NB4 (cell line): ENCODE measurements around the gene CNGB1.

ENCODE experiments used
- TF ChIP-seq, protein P1 (sequence below): IDR thresholded peaks from one replicate; pipeline ENCODE4 v1.5.1; 2012; ENCODE audit warnings: low read depth, low read length
- TF ChIP-seq, protein P2 (sequence below): IDR thresholded peaks from 2 replicates; pipeline ENCODE4 v1.6.1; 2011; ENCODE audit warnings: low read depth, low read length

DNA sequence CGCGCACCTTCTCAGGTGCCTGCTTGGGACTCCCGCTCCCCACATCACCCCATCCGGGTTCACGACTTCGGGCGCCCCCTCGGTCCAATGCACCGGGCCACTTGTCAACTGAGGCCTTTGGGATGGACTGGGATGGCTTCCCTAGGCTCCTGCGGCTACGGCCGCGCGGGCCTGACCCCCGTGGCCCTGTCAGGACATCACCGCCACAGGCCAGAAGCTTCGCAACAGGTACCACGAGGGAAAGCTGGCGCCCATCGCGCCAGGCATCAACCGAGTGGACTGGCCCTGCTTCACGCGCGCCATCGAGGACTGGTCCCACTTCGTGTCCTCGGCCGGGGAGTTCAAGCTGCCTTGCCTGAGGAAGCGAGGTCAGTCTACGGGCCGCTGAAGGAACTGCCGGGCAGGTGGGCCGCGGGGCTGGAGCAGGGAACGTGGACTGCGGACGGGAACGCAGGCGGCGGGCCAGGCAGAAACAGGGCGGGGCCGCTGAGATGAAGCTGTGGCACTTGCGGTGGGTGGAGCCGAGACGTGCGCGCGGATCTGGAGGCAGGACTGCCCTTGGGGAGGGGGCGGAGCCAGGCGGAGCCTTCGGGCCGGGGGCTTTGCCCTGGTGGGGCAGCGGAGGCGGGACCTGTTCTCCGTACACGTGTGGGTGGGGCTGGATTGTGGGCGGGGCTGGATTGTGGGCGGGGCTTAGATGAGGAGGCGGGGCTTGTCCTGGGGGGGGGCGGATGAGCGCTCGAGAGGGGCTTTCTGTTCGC lies 13.7 kb upstream of the CNGB1 start:
- TF ChIP-seq, protein P1, sequence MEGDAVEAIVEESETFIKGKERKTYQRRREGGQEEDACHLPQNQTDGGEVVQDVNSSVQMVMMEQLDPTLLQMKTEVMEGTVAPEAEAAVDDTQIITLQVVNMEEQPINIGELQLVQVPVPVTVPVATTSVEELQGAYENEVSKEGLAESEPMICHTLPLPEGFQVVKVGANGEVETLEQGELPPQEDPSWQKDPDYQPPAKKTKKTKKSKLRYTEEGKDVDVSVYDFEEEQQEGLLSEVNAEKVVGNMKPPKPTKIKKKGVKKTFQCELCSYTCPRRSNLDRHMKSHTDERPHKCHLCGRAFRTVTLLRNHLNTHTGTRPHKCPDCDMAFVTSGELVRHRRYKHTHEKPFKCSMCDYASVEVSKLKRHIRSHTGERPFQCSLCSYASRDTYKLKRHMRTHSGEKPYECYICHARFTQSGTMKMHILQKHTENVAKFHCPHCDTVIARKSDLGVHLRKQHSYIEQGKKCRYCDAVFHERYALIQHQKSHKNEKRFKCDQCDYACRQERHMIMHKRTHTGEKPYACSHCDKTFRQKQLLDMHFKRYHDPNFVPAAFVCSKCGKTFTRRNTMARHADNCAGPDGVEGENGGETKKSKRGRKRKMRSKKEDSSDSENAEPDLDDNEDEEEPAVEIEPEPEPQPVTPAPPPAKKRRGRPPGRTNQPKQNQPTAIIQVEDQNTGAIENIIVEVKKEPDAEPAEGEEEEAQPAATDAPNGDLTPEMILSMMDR = no peak
- TF ChIP-seq, protein P2, sequence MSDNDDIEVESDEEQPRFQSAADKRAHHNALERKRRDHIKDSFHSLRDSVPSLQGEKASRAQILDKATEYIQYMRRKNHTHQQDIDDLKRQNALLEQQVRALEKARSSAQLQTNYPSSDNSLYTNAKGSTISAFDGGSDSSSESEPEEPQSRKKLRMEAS = no peak
